OCI-LY1 (cell line): ENCODE data around the gene NRROS.

Source experiments
- H2AFZ ChIP-seq: fragments of 200-600 bp; sonication (generic), shearing (Covaris generic); 2 replicates; pipeline ENCODE4 v1.6.0; 2014; ENCODE audit warnings: antibody characterized with exemption, mild to moderate bottlenecking, low read length
- H3F3A ChIP-seq: fragments of 200-600 bp; sonication (generic), shearing (Covaris generic); 2 replicates; pipeline ENCODE4 v1.6.0; 2014; ENCODE audit warnings: mild to moderate bottlenecking, antibody characterized with exemption, low read length, moderate library complexity; ENCODE audit not compliant: insufficient read depth
- H3K27ac ChIP-seq: fragments of 200-600 bp; sonication (generic); 2 replicates; pipeline ENCODE4 v1.5.1; 2014; ENCODE audit warnings: low read length, mixed run types, mild to moderate bottlenecking, low read depth; ENCODE audit not compliant: poor library complexity, severe bottlenecking
- H3K27me3 ChIP-seq: fragments of 200-600 bp; sonication (generic); 2 replicates; pipeline ENCODE4 v1.6.0; 2014; ENCODE audit warnings: antibody characterized with exemption, mild to moderate bottlenecking, low read length, moderate library complexity; ENCODE audit not compliant: insufficient read depth
- H3K36me3 ChIP-seq: fragments of 200-600 bp; sonication (generic); 2 replicates; pipeline ENCODE4 v1.6.1; 2014; ENCODE audit warnings: mild to moderate bottlenecking, antibody characterized with exemption, low read length, moderate library complexity, mixed read lengths; ENCODE audit not compliant: insufficient read depth
- H3K4me1 ChIP-seq: fragments of 200-600 bp; sonication (generic); 2 replicates; pipeline ENCODE4 v1.5.1; 2014; ENCODE audit warnings: mild to moderate bottlenecking, low read length, moderate library complexity; ENCODE audit not compliant: insufficient read depth, severe bottlenecking
- H3K4me2 ChIP-seq: fragments of 200-600 bp; sonication (generic), shearing (Covaris generic); 2 replicates; pipeline ENCODE4 v1.6.1; 2014; ENCODE audit warnings: low read length
- H3K4me3 ChIP-seq: fragments of 200-600 bp; sonication (generic); 2 replicates; pipeline ENCODE4 v1.5.1; 2014; ENCODE audit warnings: low read length, low read depth, mild to moderate bottlenecking, mixed read lengths; ENCODE audit not compliant: poor library complexity, severe bottlenecking
- H3K79me2 ChIP-seq: fragments of 200-600 bp; shearing (Covaris generic); 2 replicates; pipeline ENCODE4 v1.6.1; 2016; ENCODE audit warnings: mixed run types, low read length, mixed read lengths; ENCODE audit not compliant: insufficient read depth
- H3K9ac ChIP-seq: fragments of 200-600 bp; sonication (generic), shearing (Covaris generic); 2 replicates; pipeline ENCODE4 v1.6.1; 2014; ENCODE audit warnings: mild to moderate bottlenecking, low read length, mixed read lengths
- H3K9me2 ChIP-seq: fragments of 200-600 bp; sonication (generic), shearing (Covaris generic); 2 replicates; pipeline ENCODE4 v1.6.1; 2014; ENCODE audit warnings: low read depth, mild to moderate bottlenecking, low read length, mixed read lengths
- H3K9me3 ChIP-seq: fragments of 200-600 bp; shearing (Covaris generic); 2 replicates; pipeline ENCODE4 v1.6.1; 2014; ENCODE audit warnings: low read length, mixed read lengths
- H4K20me1 ChIP-seq: fragments of 200-600 bp; sonication (generic), shearing (Covaris generic); 2 replicates; pipeline ENCODE4 v1.6.0; 2016; ENCODE audit warnings: mild to moderate bottlenecking, low read length; ENCODE audit not compliant: insufficient read depth
- EZH2 ChIP-seq: fragments of 200-600 bp; sonication (generic), shearing (Covaris generic); IDR thresholded peaks from 2 replicates; pipeline ENCODE4 v1.8.0; 2017; ENCODE audit warnings: borderline replicate concordance, mixed run types, mild to moderate bottlenecking, antibody characterized with exemption, low read length, moderate library complexity, mixed read lengths
- TF ChIP-seq, protein P1 (sequence below): fragments of 200-600 bp; sonication (generic), shearing (Covaris generic); IDR thresholded peaks from 2 replicates; pipeline ENCODE4 v1.5.1; 2017; ENCODE audit warnings: mild to moderate bottlenecking, antibody characterized with exemption, low read length, moderate library complexity, mixed read lengths

Gene NRROS

DNA sequence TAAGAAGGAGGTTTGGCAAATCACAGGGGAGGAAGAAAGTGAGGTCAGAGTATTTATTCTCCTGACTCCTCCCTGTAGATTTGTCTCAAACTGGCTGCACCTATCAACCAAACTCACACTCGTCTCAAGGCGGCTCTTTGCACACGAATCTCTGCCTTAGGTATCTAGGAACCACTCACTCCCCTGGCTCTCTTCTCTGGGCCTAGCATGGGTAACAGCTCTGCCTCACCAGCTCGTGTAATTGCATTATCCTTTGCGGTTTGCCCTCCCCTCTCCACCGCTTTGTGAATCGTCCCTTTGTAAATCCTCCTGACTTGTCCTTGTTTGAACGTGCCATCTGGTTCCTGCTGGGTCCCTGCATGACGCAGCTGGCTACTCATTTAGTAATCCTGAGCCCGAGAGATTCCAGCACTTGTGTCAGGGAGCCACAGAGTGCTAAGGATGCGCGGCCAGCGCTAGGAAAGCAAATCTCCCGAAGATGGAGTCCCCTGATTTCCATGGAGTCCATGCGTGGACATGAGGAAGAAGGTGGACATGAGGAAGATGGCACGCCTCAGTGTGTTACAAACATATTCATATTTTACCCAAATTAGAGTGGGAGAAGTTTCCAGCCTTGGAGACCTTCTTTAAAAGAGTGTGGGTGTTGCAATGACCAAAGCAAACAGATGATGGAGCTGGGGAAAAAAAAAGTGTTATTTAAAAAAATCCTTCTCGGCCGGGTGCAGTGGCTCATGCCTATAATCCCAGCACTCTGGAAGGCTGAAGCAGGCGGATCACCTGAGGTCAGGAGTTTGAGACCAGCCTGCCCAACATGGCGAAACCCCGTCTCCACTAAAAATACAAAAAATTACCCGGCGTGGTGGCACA, 26.7 kb downstream of the NRROS start:
- Histone ChIP-seq H3K4me2 (no peak overlapping the region), H3K9me2 (no peaks in the 10 kb centered on the region), H3K79me2 (no peaks in the 10 kb centered on the region), H4K20me1 (no peaks in the 10 kb centered on the region), H3F3A (no peaks in the 10 kb centered on the region), H3K27me3 (peaks cover 12% of the 10 kb centered on the region), H3K4me1 (peaks cover 4% of the 10 kb centered on the region), H3K4me3 (no peak overlapping the region), H2AFZ (no peak overlapping the region), H3K27ac (no peak overlapping the region), H3K9me3 (no peaks in the 10 kb centered on the region), H3K36me3 (no peaks in the 10 kb centered on the region), H3K9ac (no peak overlapping the region)
- no peak for TF ChIP-seq EZH2
- TF ChIP-seq, protein P1, sequence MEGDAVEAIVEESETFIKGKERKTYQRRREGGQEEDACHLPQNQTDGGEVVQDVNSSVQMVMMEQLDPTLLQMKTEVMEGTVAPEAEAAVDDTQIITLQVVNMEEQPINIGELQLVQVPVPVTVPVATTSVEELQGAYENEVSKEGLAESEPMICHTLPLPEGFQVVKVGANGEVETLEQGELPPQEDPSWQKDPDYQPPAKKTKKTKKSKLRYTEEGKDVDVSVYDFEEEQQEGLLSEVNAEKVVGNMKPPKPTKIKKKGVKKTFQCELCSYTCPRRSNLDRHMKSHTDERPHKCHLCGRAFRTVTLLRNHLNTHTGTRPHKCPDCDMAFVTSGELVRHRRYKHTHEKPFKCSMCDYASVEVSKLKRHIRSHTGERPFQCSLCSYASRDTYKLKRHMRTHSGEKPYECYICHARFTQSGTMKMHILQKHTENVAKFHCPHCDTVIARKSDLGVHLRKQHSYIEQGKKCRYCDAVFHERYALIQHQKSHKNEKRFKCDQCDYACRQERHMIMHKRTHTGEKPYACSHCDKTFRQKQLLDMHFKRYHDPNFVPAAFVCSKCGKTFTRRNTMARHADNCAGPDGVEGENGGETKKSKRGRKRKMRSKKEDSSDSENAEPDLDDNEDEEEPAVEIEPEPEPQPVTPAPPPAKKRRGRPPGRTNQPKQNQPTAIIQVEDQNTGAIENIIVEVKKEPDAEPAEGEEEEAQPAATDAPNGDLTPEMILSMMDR, result no peak

DNA sequence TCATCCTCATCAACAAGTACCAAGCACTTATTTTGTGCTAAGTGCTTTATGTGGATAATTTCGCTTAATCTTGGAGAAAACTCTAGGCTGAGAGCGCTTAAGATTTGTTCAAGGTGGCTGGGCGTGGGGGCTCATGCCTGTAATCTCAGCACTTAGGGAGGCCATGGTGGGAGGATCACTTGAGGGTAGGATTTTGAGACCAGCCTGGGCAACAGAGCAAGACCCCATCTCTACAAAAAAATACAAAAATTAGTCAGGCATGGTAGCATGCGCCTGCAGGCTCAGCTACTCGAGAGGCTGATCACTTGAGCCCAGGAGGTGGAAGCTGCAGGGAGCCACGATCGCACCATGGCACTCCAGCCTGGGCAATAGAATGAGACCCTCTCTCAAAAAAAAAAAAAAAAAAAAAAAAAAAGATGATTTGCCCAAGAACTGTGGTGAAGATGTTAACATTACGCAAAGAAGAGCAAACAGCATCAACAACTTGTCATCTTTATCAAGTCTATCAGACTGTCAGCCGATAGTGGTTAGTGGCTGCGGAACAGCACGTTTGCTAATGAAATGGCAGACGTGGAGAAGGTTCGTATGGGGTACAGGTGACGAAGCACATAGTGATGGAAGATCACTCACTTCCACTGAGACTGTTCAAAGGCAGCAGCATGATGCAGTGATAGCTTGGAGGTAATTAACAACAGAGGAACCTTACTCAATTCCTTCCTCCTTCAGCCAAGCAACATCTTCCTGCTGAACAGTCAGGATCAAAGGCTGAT, 27.7 kb downstream of the NRROS start:
- no peaks in the 10 kb centered on the region for H3K36me3 ChIP-seq
- no peaks in the 10 kb centered on the region for H4K20me1 ChIP-seq
- H3K9me2 ChIP-seq, result no peaks in the 10 kb centered on the region
- H3K27me3 ChIP-seq, result peaks cover 8% of the 10 kb centered on the region
- H3K9ac ChIP-seq, result no peak overlapping the region
- peaks cover 4% of the 10 kb centered on the region for H3K4me1 ChIP-seq
- no peaks in the 10 kb centered on the region for H3K9me3 ChIP-seq
- H3K27ac ChIP-seq, result no peak overlapping the region
- H3F3A ChIP-seq, result no peaks in the 10 kb centered on the region
- H2AFZ ChIP-seq, result no peak overlapping the region
- H3K79me2 ChIP-seq, result no peaks in the 10 kb centered on the region
- H3K4me3 ChIP-seq, result no peak overlapping the region
- no peak for TF ChIP-seq EZH2
- TF ChIP-seq, protein P1, result no peak
- H3K4me2 ChIP-seq, result no peak overlapping the region

DNA sequence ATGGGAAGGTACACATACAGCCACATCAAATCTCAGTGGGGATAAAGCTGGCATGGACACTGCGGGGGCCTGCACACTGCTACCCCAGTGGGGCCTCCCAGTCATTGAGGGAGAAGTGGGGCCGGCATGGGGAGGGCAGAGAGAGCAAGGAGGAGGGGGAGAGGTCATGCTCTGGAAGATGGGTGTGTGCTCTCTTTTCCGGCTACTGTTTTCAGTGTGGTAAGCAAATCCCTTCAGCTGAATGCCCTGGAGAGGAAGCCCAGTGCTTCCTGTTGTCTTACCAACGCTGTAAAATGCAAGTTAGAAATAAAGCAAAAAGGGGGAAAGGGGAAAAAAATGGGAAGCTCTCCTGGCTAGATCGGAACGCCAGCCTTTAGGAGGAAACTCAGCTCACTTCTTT, 30.8 kb downstream of the NRROS start:
- no peaks in the 10 kb centered on the region for H4K20me1 ChIP-seq
- H3K27ac ChIP-seq, result no peak overlapping the region
- H3K9me2 ChIP-seq, result no peaks in the 10 kb centered on the region
- no peak overlapping the region for H3K9ac ChIP-seq
- no peaks in the 10 kb centered on the region for H3F3A ChIP-seq
- H2AFZ ChIP-seq, result no peak overlapping the region
- no peaks in the 10 kb centered on the region; the same call in 1 of the 2 replicates for H3K27me3 ChIP-seq
- no peak overlapping the region for H3K4me3 ChIP-seq
- peaks cover 4% of the 10 kb centered on the region for H3K4me1 ChIP-seq
- H3K79me2 ChIP-seq, result no peaks in the 10 kb centered on the region
- H3K36me3 ChIP-seq, result no peaks in the 10 kb centered on the region
- TF ChIP-seq, protein P1, result no peak
- no peak for TF ChIP-seq EZH2
- H3K9me3 ChIP-seq, result no peaks in the 10 kb centered on the region
- H3K4me2 ChIP-seq, result no peak overlapping the region
